SW480 (cell line): ENCODE data around the gene EYA4.

Experiments
- DNase-seq: peaks from one replicate; pipeline ENCODE4 v3.0.0-alpha.2; 2016; ENCODE audit warnings: low spot score

The EYA4 gene

DNA sequence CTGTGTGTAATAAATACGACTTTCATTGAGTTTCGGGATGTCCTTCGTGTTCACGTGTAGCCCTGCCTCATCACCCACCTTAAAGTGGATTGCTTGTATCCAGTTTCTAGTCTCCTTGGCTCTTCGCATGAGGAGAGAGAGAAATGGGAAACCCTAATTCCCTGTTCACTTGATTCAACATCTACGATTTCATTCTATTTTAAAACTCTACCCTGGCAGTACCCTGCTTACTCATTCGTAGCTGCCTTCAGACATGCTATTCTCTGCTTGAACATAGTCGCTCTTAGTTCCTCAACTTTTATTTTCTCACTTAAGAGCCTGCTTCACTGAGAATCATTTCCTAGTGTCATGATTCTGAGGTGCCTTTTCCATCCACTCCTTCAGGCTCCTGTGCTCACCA, 163.6 kb downstream of the EYA4 start:
- no peak for DNase-seq

DNA sequence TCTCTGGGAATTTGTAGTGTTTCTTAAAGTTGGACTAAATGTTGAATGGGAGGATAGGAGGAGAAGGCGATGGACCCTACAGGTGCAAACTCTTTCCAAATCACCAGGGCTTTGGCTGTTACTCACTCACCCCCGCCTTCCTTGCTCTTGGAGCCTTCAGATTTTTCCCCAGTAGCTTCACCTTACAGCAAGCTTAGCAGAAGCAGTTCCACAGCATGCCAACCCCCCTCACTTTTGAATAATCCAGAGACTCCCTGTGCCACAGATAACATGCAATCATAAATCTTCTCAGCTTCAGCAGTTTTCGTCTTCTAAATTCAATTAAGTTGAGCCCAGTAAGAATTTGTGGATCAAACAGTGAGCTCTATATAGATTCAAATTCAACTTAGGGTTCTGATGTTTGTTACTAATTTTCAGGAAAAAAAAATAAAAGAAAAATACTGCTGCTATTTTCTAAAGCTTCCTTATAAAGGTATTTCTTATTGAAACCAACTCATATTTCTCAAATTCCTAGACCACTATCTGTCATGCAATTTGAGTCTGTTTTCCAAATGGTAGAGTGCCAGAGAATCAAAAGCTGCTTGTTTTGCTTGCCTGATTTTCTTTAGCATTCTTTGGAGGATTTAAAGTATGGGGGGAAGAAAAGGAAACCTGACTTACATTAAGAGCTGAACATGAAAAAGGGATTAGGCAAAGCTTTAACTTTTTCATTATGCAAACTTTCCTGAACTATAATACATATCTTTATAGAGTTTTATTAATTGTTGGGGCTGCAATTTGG, 166.4 kb downstream of the EYA4 start:
- no peak for DNase-seq

DNA sequence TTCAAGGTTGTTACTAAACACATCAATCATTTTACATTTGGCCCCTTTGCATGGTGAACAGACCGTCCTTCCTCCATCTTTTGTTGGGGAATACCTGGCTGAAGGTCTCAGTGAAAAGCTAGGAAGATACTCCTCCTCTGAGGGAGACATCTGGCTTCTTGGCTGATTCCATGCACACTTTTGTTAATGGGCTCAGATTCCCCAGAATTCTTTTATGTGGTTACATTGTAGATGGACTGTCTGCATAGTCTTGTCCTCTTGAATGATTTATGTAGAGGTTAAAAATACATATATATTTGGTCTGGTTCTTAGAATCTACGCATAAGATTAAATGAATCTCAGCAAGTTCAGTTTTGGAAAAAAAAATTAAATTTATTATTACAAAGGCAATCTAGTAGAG, 167.0 kb downstream of the EYA4 start:
- no peak for DNase-seq

DNA sequence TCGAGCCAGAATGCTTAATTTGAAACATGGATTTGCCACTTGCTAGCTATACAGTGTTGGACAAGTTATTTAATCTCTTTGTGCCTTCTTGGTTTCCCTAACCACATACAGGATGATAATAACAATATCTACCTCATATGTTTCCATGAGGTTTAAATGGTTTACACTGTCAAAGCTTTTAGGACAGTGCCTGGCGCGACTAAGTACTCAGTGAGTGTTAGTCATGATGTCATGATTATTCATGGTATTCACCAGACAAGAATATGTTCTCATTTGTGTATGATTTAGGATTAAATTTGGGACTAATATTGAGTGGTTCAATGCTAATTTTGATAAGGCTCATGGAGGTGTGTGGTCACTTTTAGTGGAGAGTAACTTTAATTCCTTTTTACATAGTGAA, 167.4 kb downstream of the EYA4 start:
- DNase-seq, result no peak

DNA sequence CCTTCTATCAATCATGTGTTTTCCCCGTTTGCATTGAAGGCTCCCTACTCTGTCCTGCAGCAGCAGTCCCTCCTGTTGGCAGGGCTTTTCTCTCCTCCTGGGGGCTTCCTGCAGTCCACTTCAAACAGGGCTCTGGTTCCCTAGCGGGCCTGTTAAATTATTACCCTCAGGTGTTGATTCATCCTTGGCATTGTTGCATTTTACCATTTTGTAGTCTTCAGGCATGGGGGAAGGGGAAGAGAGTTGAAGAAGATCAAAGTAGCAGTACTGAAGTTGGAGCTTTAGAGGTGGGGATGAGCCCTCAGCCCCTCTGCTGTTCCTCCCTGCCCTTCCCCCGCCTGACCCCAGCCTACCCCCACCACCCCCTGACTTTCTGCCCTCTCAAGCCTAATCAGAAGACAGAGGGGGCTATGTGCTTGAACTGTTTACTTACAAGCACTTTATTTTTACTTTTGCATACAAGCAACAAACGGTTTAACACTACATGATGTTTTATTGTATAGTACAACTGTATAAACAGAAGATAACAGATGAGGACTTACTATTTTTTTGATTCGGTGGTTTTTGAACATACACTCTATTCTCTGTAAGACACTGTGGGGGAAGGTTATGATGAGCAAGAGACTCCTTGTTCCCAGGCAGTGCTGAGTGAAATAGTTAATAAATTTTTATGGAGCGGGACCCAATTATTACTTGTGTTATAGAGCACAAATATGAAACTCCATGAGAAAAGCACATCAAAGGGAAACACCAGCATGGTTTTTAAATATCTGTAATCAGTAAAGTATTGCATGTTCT, 169.7 kb downstream of the EYA4 start:
- no peak for DNase-seq

DNA sequence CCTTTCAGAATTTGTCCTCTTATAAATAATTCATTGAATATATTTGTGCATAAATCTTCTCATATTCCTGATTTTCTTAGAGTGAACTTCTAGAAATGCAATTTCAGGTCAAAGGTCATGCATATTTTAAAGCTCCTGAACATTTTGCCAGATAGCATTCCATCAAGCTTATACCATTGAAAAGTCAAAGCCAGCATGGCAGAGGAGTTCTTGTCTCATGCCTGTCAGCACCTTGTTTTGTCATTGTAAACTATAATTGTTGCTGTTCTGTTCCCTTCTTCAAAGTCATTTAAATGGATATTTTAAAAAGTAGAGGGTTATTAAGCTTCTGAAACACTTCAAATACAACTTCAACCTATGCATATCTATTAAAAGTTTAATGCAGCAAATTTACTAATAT, 170.6 kb downstream of the EYA4 start:
- no peak for DNase-seq

DNA sequence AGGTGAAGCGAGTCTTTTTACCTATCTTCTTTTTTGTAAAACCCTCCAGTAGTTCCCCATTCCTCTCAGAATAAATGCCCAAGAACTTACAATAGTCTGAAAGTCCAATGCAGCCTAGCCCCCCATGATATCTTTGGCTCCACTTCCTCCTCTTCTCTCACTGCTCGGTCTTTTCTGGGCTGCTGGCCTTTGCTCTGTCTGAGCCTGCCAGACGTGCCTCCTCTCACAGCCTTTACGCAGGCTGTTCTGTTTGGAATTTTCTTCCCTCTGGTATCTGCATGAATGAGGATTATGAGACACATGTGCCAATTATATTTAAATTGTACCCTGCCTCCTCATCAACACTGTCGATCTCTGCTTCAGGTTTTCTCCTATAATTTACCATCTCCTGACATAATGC, 174.1 kb downstream of the EYA4 start:
- no peak for DNase-seq

DNA sequence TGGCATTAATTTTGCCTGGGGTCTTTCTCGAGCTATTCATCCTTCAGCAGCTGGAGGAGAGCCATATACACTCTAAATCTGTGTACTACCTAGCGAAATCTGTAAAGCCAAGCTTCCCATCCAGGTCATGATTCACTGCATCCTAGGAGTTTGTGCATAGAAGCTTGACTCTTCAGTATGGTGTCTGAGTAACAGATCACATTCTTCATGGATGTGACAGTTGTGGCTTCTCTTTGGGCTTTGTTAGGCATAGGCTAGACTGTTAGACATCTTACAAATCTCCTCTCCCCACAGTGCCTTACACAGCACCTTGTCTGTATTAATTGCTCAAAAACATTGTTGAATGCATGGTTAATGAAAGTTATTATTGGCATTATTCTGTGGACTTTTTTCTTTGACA, 177.0 kb downstream of the EYA4 start:
- DNase-seq, result no peak

DNA sequence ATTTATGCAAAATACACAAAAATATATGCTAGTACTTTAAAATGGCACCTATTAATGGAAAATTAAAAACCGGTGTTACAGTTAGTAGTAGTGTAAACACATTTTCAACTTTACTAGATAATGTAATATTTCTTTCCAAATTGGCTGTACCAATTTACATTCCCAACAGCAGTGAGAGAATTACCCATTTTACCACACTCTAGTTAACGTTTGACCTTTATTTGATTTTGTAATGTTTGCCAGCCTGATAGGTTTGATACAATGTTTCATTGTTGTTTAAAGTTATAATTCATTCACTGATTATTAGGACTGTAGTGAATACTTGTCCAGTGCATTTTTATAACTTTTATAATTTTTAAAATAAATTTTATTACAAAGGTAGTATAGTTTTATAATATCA, 182.1 kb downstream of the EYA4 start:
- DNase-seq, result no peak

DNA sequence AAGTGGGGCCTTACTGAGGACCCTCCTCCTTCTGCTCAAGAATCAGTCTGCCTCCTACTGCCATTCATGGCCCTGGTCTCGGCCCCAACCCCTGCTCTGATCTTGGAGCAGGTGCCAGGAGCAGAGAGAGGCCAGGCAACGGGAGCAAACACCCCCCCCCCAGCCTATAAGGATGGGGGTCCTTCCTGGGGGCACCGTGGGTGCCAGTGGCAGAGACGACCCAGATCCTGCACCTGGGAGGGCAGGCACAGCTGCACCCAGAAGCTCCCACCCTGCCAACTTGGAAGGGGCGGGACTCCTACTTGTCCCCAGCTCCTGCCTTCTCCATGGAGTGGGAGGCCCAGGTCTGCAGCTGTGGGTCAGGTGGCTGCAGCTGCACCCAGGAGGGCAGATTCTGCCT, 183.2 kb downstream of the EYA4 start:
- no peak for DNase-seq

DNA sequence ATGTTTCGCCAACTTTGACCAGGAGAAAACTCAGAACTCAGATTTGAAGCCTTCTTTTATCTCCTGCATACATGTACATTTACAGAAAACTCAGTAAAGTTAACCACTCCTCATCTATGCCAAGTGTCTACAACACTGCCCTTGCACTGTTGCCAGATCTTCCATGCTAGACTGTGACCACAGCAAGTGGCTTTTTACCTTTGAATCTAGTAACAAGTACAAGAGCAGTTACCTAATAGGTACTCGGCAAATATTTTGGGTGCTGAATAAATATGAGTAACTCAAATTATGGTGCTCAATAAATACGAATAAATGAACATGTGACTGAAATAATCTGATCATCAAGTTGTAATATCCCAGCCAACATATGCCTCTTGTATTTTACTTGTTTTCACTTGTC, 184.9 kb downstream of the EYA4 start:
- no peak for DNase-seq

DNA sequence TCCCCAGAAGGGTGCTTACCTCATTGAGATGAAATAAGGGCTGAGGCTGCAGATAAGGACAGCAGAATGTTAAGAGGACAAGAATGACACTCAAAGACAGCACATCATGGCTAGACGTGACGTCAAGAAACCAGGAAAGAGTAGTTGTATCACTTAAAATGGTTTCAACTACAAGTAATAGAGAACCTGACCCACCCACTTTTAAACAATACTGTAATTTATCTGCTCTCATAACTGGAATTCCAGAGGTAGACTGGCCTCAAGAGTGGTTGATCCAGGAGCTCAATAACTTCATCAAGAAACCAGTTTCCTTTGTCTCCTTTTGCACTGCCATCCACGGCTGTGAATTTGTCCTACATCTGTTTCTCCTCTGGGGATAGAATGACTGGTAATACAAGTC, 187.1 kb downstream of the EYA4 start:
- DNase-seq, result no peak

DNA sequence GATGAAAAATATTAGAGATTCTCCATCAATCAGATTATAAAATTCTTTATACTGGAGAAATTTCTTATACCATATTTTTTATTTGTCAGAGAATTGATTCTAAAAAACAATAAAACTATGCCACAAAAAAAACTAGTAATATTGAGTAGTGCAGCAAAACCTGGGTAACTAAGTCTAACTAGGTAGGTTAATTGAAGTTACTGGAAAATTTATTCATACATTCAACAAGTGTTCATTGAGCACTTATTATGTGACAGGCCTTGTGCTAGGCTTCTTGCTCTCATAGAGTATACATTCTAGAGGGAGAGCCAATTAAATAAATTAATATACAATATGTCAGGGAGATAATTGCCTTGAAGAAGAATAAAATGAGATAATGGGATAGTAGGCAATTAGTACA, 189.4 kb downstream of the EYA4 start:
- no peak for DNase-seq

DNA sequence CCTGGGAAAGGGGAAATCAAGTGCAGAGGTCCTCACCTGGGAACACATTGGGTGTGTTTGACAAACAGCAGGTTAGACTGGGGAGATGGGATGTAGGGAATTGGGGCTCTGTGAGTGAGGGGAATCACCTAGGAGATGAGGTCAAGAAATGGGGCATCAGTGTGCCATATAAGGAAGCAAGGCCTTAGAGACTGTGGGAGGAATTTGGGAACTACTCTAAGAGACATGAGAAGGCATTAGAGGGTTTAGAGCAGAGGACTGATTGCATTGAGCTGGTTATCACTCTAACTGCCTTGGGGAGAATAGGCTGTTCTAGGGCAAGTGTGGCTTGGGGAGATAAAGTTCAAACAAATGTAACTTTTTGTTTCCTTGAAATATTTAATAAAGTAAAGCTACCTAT, 189.9 kb downstream of the EYA4 start:
- DNase-seq, result no peak

DNA sequence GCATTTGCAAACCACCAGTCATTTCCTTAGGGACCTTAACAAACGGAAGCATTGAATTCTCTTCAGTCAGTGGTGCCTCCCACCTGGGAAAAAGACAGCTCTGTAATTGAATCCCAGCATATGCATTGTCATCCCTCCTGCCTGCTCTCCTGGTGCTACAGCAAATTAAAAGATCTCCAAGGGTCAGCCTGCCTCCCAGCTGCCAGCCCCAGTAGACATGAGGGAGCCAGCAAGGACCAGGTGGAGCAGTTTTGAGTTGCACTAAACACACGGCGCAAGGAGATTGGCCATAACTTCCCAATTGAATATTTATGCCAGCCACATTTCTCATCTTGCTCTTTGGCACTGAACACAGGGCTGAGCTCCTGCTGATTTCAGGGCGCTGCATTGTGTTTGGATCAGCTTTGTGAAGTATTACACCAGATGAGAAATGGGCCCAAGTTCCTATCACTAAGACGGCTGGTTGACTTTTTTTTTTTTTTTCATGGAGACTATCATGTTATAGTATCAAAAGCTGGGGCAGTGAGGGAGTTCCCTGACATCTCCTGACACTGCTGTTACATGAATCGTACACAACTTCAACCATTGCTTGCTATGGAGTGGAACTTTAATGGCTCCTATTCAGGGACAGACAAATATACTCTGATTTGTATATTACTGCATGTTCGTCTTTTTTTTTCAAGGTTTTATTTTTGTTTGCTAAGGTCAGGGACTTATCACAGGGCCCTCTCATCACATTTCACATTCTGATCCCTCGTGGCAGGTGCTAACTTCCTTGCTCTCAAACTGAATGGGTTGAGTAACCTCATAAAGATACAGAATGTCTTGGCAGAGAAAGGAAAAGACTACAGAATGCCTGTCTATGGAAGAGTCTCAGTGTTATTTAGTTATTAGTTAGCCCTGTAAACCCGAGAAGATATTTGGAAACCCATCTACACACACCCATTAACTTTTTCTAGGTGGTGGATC, 191.1 kb downstream of the EYA4 start:
- no peak for DNase-seq

DNA sequence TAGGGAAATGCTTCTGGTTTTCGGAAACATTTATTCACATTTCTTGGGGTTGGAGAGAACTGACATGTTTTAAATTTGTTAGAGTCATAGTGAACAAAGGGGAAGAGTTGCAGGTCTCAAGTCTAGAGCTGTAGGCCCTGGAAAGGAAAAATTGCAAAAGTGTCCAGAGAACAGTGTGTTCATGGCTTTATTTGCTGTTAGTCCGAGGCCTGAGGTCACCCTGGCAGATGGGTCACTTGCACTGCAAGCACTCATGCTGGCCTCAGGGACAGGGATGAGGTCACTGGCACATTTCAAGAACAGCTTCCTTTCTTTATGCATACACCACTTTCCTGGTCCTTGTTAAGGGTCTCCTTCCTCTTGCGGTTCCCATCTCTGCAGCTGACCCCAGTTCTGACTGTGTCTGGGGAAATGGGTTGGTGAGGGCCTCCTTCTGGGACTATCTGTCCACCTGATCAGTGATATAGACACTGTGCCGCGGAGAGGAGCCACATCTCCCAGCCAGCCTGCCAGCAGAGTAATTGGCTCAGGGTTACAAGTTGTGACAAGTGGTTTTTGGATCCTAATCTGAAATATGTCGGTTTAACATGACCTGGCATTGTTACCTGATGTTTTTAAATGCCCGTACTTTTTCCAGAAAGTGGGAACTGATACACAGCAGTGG, 194.0 kb downstream of the EYA4 start:
- DNase-seq, result no peak

DNA sequence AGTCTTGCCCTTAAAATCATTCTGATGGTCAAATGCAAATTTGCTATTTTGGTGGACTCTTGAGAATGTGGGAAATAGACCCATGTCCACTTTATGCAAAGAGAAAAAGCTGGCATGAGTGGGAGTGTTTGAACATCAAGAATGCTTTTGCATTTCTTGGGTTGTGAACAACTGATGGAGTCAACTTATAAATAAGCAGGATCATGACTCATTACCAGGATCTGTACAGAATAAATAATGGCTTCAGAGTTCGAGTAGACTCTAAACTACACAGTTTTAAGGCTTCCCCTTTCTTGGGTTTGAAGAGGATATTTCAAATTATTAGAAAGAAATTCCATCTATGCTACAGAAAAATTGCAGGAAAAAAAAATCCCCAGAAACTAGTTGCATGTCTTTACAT, 195.5 kb downstream of the EYA4 start:
- no peak for DNase-seq

DNA sequence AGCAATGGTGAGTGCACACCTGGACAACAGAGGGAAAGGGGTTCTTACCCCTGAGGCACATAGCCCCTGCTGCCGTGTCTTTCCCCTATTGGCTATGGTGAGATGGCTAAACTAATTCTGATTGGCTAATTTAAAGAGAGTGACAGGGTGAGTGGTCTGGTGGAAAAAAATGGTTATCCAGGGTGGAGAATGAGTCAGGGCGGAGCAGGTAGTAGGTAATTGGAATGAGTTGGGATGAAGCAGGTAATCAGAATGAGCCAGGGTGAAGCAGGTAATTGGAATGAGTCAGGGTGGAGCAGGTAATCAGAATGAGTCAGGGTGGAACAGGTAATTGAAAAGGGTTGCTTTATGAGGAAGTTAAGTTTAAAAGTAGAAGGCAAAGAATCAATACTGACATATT, 200.3 kb downstream of the EYA4 start:
- DNase-seq, result no peak

DNA sequence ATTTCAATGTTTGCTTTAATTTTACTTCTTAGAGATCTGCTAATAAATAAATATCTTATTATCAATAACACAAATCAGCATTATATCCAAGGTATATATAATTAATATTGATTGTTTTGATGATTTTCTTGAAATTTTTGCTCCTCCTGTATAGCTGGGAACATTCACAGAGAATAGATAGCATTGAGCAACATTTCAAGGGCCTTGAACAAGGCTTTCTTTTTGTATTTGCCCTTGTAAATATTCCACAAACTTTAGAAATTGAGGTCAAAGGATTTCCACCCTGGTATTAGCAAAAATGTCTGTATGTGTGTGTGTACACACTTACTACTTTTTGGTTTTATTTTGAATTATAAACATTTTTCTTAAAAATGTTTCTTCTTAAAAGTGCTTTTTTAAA, 205.6 kb downstream of the EYA4 start:
- DNase-seq, result no peak

DNA sequence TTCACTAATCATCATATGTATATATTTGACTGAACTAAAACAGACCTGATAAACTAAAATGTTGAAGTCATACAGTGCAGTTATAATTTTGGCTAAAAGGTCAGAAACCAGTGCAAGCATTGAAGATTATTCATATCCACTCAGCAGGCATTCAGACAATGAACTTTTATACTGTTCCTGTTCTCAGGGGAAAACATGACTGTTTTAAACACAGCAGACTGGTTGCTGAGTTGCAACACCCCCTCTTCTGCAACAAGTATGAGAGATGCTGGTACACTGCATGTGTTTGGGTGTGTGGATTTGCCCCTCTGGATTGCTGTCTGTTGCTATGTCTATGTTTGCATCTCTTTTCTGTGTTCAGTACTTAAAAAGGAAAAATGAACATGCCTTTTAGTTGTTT, 206.8 kb downstream of the EYA4 start:
- no peak for DNase-seq

DNA sequence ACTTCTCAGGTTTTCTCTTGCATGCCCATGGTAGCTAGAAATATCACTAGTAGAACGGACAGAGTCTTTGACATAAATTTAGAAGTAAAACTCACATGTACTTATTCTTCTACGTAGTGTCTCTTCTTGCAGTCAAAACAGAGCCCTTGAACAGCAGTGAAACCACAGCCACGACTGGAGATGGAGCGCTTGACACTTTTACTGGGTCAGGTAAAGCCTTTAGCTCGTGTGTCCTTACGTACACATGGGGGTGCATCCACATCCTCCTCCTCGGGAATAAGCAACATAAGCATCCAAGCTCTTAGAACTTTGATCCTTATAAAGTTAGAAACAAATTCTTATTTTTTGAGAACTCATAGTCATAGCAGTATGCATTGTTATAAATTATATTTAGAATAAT, 215.3 kb downstream of the EYA4 start:
- DNase-seq, result no peak

DNA sequence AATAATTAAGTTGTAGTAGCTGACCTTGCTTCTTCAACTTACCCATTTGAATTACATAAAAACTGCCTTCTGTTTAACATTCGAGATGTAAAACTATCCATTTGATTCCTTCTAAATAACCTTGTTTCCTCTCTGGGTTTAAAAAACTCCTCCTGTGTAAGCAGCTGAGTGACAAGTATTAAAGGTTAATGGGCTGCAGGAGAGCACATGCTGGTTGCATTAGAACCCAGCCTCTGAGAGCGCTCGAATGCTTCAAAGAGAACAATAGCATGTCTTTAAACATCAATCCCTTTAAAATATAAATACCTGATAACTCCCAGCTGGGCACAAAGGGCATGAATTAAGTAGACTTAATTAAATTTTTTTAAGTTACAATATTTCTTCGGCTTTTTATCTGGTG, 215.8 kb downstream of the EYA4 start:
- DNase-seq, result no peak
